ENCODE results near the gene KCNAB1.

Gene KCNAB1

GRCh38 chr3:156509189-156510174, 389.1 kb downstream of the KCNAB1 start:
- peak; percentile 61 to 66 for TF ChIP-seq CTCF (IDR thresholded peaks at IDR 0.05)
- no peak for DNase-seq
- intact Hi-C loops (cut with DNase I; ENCODE audit: low total_unique reads) = loop anchor here (2.0 to 5.0 kb wide), 2 partner anchors 357 to 467 kb away; no protein-coding TSS in a partner anchor

GRCh38 chr3:156511987-156512677, 391.8 kb downstream of the KCNAB1 start:
- Histone ChIP-seq H3K27ac (no peak overlapping the region), H3K9me3 (no peaks in the 10 kb centered on the region), H3K4me1 (peaks cover 0 to 14% (median 8%) of the 10 kb centered on the region in 4 donors), H3K36me3 (peaks cover 0 to 5% (median 4%) of the 10 kb centered on the region in 3 donors), H3K4me3 (no peak overlapping the region), H3K27me3 (no peaks in the 10 kb centered on the region)
- DNase-seq = no peak
- intact Hi-C loops (cut with DNase I; ENCODE audit: low total_unique reads) = no loop called here
- TF ChIP-seq CTCF (IDR thresholded peaks at IDR 0.05) = no peak

More at GRCh38 chr3:156509189-156510174, 389.1 kb downstream of the KCNAB1 start:
- no peaks in the 10 kb centered on the region for H3K9me3 ChIP-seq
- peaks cover 0 to 4% (median 0%) of the 10 kb centered on the region in 3 donors for H3K36me3 ChIP-seq
- H3K27ac ChIP-seq = no peak overlapping the region
- H3K4me1 ChIP-seq = peaks cover 0 to 7% (median 0%) of the 10 kb centered on the region in 4 donors
- no peak overlapping the region for H3K4me3 ChIP-seq
- H3K27me3 ChIP-seq = no peaks in the 10 kb centered on the region

- H3K4me1 ChIP-seq = peaks cover 0 to 20% (median 9%) of the 10 kb centered on the region in 4 donors
- intact Hi-C loops (cut with DNase I; ENCODE audit: low total_unique reads) = no loop called here
- H3K27me3 ChIP-seq = no peaks in the 10 kb centered on the region
- no peak for TF ChIP-seq CTCF (IDR thresholded peaks at IDR 0.05)
- H3K36me3 ChIP-seq = peaks cover 0 to 9% (median 4%) of the 10 kb centered on the region in 3 donors
- DNase-seq = no peak
- H3K4me3 ChIP-seq = no peak overlapping the region
- H3K27ac ChIP-seq = no peak overlapping the region
- no peaks in the 10 kb centered on the region for H3K9me3 ChIP-seq
Observed at GRCh38 chr3:156513619-156514018, 393.2 kb downstream of the KCNAB1 start.

- DNase-seq = peak in 1 of 2 donors; percentile 60
- TF ChIP-seq CTCF (IDR thresholded peaks at IDR 0.05) = no peak
- Histone ChIP-seq H3K27ac (peak overlapping the region; percentile 11 to 24), H3K9me3 (no peaks in the 10 kb centered on the region), H3K36me3 (peaks cover 0 to 9% (median 8%) of the 10 kb centered on the region in 3 donors), H3K4me1 (peaks cover 0 to 20% (median 9%) of the 10 kb centered on the region in 4 donors), H3K4me3 (no peak overlapping the region), H3K27me3 (no peaks in the 10 kb centered on the region)
- intact Hi-C loops (cut with DNase I; ENCODE audit: low total_unique reads) = no loop called here
Observed at GRCh38 chr3:156516284-156516683, 395.9 kb downstream of the KCNAB1 start.

GRCh38 chr3:156516961-156517360, 396.6 kb downstream of the KCNAB1 start:
- H3K9me3 ChIP-seq = no peaks in the 10 kb centered on the region
- no peak overlapping the region for H3K4me3 ChIP-seq
- TF ChIP-seq CTCF (IDR thresholded peaks at IDR 0.05) = no peak
- peaks cover 0 to 9% (median 8%) of the 10 kb centered on the region in 3 donors for H3K36me3 ChIP-seq
- no peaks in the 10 kb centered on the region for H3K27me3 ChIP-seq
- DNase-seq = no peak
- intact Hi-C loops (cut with DNase I; ENCODE audit: low total_unique reads) = no loop called here
- H3K27ac ChIP-seq = peak overlapping the region in 1 of 2 donors; percentile 11
- H3K4me1 ChIP-seq = peaks cover 0 to 20% (median 9%) of the 10 kb centered on the region in 4 donors

Measured in tibial artery (tissue), 4 donors.